LNCaP clone FGC (cell line): ENCODE data around the gene FGF8.
"Not testable (repeated sequence)": the region's sequence is repeated elsewhere in the genome, so short reads cannot be mapped to it uniquely, and the experiment has no call there.

ENCODE experiments used
- DNase-seq: peaks from one replicate; pipeline ENCODE4 v3.0.0-alpha.2; 2011; ENCODE audit warnings: low read depth
- H3K4me3 ChIP-seq: 2 replicates; pipeline ENCODE4 v1.5.1; 2011; ENCODE audit warnings: mild to moderate bottlenecking, low read depth, low read length, control low read depth
- CTCF ChIP-seq: IDR thresholded peaks from 2 replicates; pipeline ENCODE4 v1.5.1; 2012; ENCODE audit warnings: mild to moderate bottlenecking; ENCODE audit not compliant: control insufficient read depth, insufficient read depth; ENCODE audit errors: extremely low read depth

FGF8 gene

GRCh38 chr10:101789686-101790085 is 13.8 kb upstream of the FGF8 start:
- TF ChIP-seq CTCF: no peak
- DNase-seq: no peak
- no peak overlapping the region for H3K4me3 ChIP-seq

- DNase-seq, H3K4me3 ChIP-seq: not testable (repeated sequence)
Observed at GRCh38 chr10:101789231-101789630, 13.3 kb upstream of the FGF8 start.

- H3K4me3 ChIP-seq: no peak overlapping the region
- no peak for TF ChIP-seq CTCF
Observed at GRCh38 chr10:101785801-101786200, 9.9 kb upstream of the FGF8 start.

DNA sequence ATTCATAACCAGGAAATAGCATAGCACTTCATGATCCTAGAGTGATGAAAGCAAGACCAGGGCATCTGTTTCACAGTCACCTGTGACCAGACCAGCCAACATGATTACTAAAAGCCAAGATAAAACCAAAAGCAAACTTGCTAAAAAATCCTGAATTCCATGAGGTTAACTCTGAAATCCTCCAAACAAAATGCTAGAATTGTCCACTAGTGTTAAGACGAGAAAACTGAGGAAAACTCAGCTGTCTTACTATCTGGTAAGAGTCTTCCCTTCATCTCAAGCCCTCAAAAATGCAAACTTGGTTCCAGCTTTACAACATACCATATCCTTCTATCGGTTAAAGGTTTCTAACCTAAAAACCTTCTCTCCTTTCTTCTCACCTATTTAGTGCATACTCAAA is 8.6 kb upstream of the FGF8 start:
- no peak for DNase-seq
- no peak for TF ChIP-seq CTCF
- H3K4me3 ChIP-seq: no peak overlapping the region

More at GRCh38 chr10:101785801-101786200, 9.9 kb upstream of the FGF8 start:
- no peak for DNase-seq

- no peak for TF ChIP-seq CTCF
- peak overlapping the region; percentile 64 for H3K4me3 ChIP-seq
- no peak for DNase-seq
Observed at GRCh38 chr10:101783736-101784118, 7.8 kb upstream of the FGF8 start.

- peak; percentile 26 for DNase-seq
- TF ChIP-seq CTCF: no peak
- H3K4me3 ChIP-seq: peak within 1 kb of the TSS; percentile 64
Observed at GRCh38 chr10:101782811-101783735, 7.2 kb upstream of the FGF8 start, which contains the start of gene NPM3. Gene NPM3 (minus strand): TSS chr10:101783446. CDS start chr10:101783390, 56 bp downstream.

GRCh38 chr10:101781984-101782810 is 6.3 kb upstream of the FGF8 start:
- no peak for DNase-seq
- H3K4me3 ChIP-seq: peak overlapping the region; percentile 64
- no peak for TF ChIP-seq CTCF
